HG02763 (cell line): ENCODE measurements around the gene MROH2A.

Experiments used
- ATAC-seq: cut with Tn5 transposase; IDR thresholded peaks from one replicate; pipeline ENCODE4 v1.9.1; 2021; ENCODE audit warnings: mild to moderate bottlenecking, moderate library complexity; ENCODE audit not compliant: unreplicated experiment

MROH2A gene

DNA sequence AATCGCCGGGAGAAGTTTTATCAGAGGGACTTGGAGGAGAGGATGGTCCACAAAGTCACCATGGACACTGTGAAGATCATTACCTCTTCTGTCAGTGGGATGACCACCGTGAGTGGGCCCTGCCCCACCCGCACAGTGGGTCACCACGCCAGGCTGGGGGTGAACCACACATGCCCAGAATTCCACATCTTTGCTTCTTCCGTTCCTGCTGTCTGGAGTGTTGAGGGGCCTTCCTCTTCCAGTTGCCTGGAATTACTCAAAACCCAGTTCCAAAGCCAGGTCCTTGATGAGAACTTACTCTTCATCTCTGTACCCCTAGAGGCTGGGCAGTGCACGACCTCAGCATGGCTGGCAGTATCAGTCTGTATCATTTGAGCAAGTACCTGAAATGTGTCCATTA is 22.1 kb downstream of the MROH2A start:
- ATAC-seq: no peak

DNA sequence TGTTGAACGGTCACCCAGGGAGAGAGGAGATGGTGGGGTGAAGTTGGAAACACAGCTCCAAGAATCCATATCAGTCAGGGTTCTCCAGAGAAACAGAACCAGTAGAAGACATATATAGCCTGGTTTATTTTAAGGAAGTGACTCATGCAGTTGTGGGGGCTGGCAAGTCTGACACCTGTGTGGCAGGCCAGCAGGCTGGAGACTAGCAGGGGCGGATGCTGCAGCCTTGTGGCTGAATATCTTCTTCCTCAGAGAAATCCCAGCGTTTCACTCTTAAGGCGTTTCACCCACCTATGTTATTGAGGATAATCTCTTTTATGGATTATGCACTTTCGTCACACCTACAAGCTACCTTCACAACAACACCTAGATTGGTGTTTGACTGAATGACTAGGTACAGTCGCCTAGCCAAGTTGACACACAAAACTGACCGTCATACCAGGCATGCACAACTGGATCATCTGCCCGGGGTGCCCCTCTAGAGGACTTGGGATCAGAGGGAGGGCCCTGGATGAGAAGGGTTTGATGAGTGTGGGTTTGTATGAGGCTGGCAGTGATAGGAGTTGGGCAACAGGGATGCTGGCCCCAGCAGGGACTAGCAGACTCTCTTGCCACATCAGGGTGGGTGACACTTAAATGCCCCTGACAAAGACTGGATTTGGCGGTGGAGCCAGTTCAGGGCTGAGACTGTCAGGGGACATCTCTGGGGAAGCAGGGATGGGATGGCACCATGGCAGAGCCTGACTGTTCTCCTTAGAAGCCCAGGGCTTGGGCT is 23.4 kb downstream of the MROH2A start:
- no peak for ATAC-seq

DNA sequence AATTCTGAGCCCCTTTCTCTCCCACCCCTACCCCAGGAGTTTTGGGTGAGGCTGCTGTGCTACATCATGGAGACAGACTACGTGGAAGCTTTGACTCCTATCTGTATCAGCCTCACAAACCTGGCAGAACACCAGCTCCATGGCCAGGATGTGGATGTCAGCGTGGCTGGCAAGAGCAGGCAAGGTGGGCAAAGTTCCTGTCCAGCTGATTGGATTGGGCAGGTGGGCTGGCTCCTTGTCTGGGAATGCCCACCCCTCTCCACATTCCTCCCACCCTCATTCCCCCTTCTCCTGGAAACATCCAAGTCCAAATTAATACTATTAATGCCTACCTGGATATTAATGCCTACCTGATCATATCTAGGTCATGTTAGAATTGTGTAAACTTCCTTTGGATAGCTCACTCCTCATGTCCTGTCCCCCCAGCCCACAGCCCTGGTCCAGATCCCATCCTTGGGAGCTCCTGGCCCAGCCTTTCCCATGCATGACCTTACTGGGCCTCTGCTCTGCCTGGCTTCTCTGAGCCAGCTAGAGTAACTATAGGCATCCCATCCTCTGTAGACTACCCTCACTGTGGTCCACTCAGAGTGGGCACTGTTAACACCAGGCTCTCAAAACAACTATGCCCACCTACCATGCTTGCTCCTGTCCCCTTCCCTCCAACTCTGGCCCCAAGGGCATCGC is 24.1 kb downstream of the MROH2A start:
- no peak for ATAC-seq

DNA sequence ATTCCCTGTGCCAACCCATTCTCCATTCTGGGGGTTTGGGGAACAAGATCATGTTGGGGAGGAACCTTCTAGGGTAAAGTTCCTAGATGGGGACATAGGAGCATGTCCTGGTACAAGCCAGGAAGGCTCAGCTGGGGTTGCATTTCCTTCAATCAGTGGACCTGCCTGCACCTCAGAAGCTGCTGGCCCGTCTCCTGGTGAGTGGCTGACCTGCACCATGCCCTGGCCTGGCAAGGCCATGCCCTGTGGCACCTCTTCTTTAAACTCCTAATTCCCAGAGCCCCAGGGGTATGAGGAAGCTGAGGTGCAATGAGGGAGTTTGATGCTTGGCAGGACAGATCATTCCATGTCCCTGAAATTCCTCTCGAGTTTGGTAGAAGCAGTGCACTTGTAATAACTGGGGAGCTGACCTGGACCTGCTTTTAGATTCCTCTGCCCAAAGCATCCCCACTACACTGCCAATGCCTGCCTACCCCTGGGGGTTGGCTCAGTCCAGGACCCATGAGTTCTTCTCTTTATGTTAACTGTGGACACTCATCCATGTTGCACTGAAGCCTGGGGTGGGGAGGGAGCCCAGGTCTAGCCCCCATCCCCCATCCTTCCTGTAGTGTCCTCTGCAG is 25.3 kb downstream of the MROH2A start:
- no peak for ATAC-seq

DNA sequence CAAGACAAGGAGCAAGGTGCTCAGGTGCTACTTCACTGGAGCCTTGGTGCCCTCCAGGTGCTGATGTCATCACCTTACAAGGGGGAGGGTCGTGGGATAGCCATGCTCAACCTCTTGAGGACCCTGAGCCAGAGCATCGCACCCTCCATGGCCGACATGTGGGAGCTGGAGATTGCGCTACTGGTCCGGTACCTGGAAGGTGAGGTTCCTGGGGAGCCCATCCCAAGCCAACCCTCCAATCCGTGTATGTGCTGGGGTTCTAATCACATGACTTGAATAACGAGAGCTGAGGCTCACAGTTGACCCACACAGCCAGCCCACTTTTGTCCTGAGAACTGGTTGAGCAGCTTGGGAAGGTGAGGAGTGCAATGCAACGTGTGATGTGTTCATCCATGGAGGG is 25.9 kb downstream of the MROH2A start:
- no peak for ATAC-seq

DNA sequence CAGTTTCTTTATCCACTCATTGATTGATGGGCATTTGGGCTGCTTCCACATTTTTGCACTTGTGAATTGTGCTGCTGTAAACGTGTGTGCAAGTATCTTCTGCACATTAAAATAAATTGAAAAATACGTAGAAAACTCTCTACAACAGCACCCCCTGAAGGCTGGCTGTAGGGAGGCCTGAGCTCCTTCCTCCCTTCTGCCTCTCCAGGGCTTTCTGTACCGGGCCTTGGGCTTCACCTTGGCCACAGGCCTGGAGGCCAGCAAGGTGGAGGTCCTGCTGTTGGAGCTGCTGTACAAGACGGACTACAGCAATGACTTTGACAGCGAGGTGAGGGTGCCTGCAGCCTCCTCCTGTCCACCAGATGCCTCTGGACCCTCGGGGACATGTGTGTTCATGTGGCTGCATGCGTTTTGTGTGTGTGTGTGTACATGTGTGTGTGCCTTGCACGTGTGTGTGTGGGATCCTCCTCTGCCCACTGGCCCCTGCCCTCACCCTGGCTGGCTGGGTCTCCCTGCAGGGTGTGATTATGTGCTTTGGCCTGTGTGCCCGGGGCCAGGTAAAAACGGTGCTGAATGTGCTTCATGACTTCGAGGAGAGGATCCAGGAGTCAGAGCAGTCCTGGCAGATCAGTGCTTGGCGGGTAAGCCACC is 29.2 kb downstream of the MROH2A start:
- ATAC-seq: no peak

DNA sequence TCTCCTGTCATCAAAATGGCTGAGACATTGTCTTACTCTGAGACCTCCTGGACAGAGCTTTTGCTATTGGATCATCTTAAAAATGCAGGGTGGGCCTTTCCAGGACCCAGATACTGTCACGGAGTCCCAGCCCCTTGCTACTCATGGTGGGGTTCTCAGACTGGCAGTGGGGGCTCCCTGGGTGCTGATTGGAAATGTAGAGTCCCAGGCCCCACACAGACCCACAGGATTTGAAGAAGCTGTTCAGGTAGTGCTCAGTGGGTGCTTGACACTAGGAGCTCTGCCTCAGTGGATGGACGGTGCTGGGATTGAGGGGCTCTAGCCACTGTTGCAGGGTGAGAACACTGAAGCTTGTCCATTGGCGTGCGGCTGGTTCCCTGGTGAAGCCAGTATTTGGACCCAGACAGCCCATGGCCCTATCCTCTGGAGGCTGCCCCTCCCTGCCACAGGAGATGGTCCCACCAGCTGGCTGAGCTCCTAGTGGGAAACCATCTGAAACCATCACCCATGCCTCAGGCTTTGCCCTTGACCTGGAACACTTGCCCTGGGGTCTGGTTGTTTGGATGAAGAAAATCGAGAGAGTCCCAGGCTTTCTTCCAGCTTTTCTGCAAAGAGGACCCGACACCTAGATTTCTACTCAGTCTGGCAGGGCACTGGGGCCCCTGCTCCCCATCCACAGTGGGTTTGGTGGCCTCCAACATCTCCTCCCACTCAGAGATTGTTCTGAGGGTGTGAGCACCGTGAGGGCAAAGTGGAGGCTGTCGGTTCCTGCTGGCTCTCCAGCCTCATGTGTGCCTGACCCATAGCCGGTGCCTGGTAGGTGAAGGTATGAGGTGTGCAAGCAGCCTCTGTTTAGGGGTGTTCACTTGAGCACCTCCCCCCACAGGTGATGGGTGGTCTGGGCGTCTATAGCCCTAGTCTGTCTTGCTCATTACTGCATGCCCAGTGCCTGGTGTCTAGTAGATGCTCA is 30.1 kb downstream of the MROH2A start:
- ATAC-seq: no peak

DNA sequence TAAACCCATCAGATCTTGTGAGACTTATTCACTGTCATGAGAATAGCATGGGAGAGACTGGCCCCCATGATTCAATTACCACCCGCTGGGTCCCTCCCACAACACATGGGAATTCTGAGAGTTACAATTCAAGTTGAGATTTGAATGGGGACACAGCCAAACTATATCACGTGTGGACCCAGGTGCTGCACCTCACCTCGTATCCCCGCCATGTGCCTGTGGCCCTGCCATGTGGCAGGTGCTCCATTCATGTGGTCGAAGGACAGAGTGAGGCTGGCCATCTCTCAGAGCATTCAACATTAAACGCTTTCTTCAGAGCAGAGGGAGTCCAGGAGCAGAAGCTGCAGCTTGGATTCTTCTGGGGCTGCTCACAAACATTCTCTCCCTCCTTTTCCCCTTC is 32.3 kb downstream of the MROH2A start:
- ATAC-seq: no peak

DNA sequence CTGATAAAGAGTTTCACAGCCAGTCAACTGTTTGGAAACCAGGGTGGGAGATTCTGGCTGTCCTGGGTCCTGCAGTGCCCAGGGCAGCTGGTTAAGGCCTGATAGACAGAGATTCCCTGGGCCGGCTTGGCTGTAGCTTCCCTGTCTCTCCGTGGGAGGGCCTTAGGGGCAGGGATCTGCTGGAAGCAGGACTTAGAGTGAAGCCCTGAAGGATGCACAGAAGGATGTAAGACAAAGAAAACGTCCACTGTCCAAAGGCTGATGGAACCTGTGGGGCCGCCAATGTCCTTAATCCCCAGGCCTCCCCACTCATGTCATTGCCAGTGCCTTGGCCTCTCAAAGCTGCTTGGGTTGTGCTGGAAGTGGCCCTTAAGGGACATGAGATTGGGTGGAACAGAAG is 33.0 kb downstream of the MROH2A start:
- no peak for ATAC-seq

DNA sequence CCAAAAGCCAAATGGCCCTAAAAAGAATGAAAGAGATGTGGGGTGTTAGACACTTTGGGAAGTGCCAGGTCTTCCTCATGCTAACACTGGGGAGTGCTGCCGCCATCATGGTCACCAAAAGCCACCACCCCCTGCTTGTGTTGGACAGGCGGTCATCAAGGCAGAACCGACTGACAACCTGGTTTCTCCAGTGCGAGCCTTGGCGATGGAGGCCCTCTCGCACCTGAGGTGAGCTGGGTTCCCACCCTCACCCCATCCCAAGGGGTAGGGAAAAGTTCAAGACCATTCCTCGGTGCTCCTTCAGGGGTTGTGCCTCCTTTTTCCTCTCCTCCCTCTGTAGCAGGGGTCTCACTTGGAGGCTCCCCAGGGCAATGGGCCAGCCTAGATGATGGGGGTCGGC is 33.6 kb downstream of the MROH2A start:
- ATAC-seq: no peak

DNA sequence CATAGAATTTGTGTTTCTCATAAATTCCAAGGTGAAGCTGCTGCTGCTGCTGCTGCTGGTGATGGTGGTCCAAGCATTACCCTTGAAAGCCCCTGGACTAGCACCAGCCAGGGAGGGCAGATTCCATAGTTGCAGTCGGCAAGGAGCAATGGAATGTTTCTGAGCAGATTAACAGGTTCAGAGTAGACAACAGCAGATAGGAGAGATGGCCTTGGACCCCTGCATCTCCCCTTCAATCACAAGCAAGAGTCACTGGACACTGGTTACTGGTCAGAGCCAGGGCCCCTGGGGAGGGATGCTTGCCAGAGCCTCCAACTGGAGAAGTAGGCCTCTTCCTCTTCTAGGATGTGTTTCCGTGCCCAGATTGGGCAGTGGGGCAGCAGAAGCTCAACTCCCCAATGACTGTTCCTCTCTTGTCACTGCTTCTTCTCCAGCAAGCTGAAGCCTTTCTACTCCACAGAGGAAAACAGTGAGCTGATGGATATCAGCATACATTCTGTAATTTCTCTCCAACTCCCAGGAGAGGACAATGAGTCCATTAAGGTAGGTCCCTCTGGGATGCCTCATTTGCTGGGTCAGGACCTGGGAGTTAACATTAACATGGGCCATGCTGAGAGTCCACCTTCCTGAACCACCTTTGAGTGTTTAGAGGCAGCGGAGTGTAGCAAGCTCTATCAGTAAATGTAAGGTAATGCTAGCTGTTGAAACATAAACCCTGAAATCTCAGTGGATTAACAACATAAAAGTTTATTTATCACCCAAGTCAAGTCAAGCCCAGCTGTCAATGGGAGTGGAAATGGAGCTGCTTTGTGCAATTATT is 35.3 kb downstream of the MROH2A start:
- no peak for ATAC-seq

DNA sequence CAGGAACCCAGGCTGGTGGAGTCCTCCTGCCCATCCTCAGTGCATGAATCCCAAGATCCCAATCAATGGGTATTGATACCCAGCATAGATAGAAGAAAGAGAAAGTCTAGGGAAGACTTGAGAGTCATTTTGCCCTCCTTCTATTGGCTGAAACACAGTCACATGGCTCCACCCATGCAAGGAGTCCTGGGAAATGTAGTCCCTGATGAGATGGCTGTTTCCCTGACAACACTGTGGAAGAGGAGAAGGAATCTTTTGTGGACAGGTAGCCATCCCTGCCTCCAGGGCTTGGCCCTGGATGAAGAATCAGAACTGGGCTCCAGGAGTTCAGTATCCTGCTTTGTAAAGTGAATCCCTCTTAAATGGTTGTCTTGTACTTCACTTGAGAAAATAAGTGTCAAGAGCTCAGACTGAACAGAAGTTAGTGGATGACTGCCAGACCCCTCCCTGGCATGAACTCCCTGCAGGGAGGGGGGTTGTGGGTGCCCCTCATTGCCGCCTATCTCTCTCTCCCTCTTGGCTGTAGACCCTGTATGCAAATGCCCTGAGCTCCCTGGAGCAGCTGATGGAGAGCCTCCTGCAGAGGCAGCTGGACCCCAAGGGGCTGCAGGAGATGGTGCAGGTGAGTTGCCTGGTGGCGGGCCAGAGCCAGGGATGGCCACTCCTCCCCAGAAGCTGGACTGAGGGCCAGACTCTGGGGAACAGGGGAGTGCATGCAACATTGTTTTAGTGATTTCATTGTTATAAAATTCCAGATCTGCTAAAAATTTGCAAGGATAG is 36.1 kb downstream of the MROH2A start:
- no peak for ATAC-seq

DNA sequence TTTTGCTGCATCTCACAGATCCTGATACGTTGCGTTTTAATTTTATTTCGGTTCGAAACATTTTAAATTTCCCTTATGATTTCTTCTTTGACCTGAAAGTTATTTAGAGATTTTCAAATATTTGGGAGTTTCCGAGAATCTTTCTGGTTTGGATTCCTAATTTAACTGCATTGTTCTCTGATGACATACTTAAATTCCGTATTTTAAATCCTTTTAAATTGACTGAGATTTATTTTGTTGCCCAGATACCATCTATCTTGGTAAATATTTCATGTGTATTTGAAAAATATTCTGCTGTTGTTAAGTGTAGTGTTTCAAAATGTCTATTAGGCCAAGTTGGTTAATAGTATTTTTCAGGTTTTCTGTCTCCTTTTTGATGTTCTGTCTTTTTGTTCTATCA is 37.7 kb downstream of the MROH2A start:
- no peak for ATAC-seq

DNA sequence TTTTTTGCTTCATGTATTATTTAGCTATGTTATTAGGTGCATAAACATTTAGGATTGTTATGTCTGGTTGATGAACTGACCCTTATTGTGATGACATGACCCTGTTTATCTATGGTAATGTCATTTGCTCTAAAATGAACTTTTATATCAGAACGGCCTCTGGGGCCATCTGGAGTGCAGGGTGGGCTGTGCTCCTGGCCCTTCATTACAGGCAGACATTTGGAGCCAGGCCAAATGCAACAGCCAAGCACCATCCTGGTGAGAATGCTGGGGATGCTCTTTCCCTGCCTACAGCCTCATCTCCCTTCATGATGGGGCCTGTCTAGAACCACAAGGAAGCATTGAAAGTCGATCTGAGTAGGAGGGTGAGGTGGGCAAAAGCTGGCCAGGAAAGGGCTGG is 38.2 kb downstream of the MROH2A start:
- no peak for ATAC-seq

DNA sequence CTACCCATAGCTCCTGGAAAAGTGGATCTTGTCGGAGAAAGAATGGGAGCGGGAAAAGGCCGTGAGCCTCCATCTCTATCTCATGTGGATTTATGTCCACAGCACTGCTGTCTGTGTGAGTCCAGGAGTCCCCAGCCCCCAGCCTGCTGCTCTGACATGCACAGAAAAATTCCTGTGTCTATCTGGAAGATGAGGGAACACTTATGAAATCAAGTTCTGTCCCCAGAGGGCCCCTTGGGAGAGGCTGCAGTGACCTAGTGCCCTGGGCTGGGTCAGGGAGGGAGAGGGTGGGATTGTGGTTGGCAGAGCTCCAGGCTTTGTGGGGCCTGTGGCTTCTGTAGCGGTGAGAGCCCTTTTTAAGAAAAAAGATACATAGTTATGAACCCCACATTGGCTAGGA is 38.6 kb downstream of the MROH2A start:
- ATAC-seq: no peak

DNA sequence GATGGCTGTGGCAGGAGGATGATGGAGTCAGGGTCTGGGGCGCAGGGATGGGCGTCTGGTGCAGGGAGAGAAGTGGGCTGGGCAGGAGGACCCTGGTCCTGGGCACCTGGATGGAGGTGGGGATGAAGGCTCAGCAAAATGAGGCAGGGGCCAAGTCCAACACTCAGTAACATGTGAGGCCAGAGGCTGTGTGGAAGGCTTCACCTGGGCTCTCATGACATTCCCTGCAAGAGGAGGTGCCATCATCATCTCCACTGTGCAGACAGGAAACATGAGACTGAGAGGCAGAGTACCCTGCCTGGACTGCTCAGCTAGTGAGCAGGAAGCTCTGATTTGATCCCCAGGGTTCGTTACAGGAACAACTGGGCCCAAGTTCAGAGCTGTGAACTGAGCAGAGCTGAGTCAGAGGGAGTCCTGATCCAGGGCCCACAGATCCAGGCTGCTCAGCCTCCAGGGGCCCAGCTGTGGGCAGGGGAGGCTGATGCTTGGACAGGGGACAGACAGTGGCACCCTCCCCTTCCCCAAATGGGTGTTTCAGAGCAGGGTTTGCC is 39.3 kb downstream of the MROH2A start:
- ATAC-seq: no peak

DNA sequence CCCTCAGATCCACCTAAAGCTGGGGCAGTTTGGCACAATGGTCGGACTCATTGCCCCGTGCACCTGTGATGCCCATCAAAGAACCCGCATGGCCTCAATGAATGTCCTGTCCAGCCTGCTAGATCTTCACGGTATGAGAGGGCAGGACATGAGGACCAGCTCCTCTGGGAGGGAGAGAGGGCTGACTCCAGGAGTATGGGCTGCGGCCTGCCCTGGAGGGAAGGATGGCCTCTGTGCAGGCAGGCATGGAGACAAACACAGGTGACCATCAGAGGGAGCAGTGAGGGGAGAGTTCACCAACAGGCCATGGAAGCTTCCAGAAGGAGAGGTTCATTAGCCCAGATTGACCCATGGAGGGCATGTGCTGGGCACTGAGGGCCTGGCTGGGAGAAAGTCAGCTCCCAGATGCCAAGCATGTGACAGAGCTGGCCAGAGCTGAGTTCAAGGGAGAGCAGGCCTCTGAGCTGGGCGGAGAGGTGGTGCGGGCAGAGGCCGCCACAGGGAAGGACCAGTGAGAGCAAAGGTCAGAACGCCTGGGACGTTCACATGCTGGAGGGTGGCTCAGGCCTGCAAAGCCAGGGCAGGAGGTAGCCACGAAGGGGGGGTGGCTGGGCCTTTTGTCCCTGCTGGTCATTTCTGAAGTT is 40.0 kb downstream of the MROH2A start:
- no peak for ATAC-seq
